OCI-LY1 (cell line): ENCODE measurements around the gene FAM89B.

Experiments
- H2AFZ ChIP-seq: fragments of 200-600 bp; sonication (generic), shearing (Covaris generic); 2 replicates; pipeline ENCODE4 v1.6.0; 2014; ENCODE audit warnings: antibody characterized with exemption, mild to moderate bottlenecking, low read length
- H3F3A ChIP-seq: fragments of 200-600 bp; sonication (generic), shearing (Covaris generic); 2 replicates; pipeline ENCODE4 v1.6.0; 2014; ENCODE audit warnings: mild to moderate bottlenecking, antibody characterized with exemption, low read length, moderate library complexity; ENCODE audit not compliant: insufficient read depth
- H3K27ac ChIP-seq: fragments of 200-600 bp; sonication (generic); 2 replicates; pipeline ENCODE4 v1.5.1; 2014; ENCODE audit warnings: low read length, mixed run types, mild to moderate bottlenecking, low read depth; ENCODE audit not compliant: poor library complexity, severe bottlenecking
- H3K27me3 ChIP-seq: fragments of 200-600 bp; sonication (generic); 2 replicates; pipeline ENCODE4 v1.6.0; 2014; ENCODE audit warnings: antibody characterized with exemption, mild to moderate bottlenecking, low read length, moderate library complexity; ENCODE audit not compliant: insufficient read depth
- H3K36me3 ChIP-seq: fragments of 200-600 bp; sonication (generic); 2 replicates; pipeline ENCODE4 v1.6.1; 2014; ENCODE audit warnings: mild to moderate bottlenecking, antibody characterized with exemption, low read length, moderate library complexity, mixed read lengths; ENCODE audit not compliant: insufficient read depth
- H3K4me1 ChIP-seq: fragments of 200-600 bp; sonication (generic); 2 replicates; pipeline ENCODE4 v1.5.1; 2014; ENCODE audit warnings: mild to moderate bottlenecking, low read length, moderate library complexity; ENCODE audit not compliant: insufficient read depth, severe bottlenecking
- H3K4me2 ChIP-seq: fragments of 200-600 bp; sonication (generic), shearing (Covaris generic); 2 replicates; pipeline ENCODE4 v1.6.1; 2014; ENCODE audit warnings: low read length
- H3K4me3 ChIP-seq: fragments of 200-600 bp; sonication (generic); 2 replicates; pipeline ENCODE4 v1.5.1; 2014; ENCODE audit warnings: low read length, low read depth, mild to moderate bottlenecking, mixed read lengths; ENCODE audit not compliant: poor library complexity, severe bottlenecking
- H3K79me2 ChIP-seq: fragments of 200-600 bp; shearing (Covaris generic); 2 replicates; pipeline ENCODE4 v1.6.1; 2016; ENCODE audit warnings: mixed run types, low read length, mixed read lengths; ENCODE audit not compliant: insufficient read depth
- H3K9ac ChIP-seq: fragments of 200-600 bp; sonication (generic), shearing (Covaris generic); 2 replicates; pipeline ENCODE4 v1.6.1; 2014; ENCODE audit warnings: mild to moderate bottlenecking, low read length, mixed read lengths
- H3K9me2 ChIP-seq: fragments of 200-600 bp; sonication (generic), shearing (Covaris generic); 2 replicates; pipeline ENCODE4 v1.6.1; 2014; ENCODE audit warnings: low read depth, mild to moderate bottlenecking, low read length, mixed read lengths
- H3K9me3 ChIP-seq: fragments of 200-600 bp; shearing (Covaris generic); 2 replicates; pipeline ENCODE4 v1.6.1; 2014; ENCODE audit warnings: low read length, mixed read lengths
- H4K20me1 ChIP-seq: fragments of 200-600 bp; sonication (generic), shearing (Covaris generic); 2 replicates; pipeline ENCODE4 v1.6.0; 2016; ENCODE audit warnings: mild to moderate bottlenecking, low read length; ENCODE audit not compliant: insufficient read depth
- EZH2 ChIP-seq: fragments of 200-600 bp; sonication (generic), shearing (Covaris generic); IDR thresholded peaks from 2 replicates; pipeline ENCODE4 v1.8.0; 2017; ENCODE audit warnings: borderline replicate concordance, mixed run types, mild to moderate bottlenecking, antibody characterized with exemption, low read length, moderate library complexity, mixed read lengths
- TF ChIP-seq, protein P1 (sequence below): fragments of 200-600 bp; sonication (generic), shearing (Covaris generic); IDR thresholded peaks from 2 replicates; pipeline ENCODE4 v1.5.1; 2017; ENCODE audit warnings: mild to moderate bottlenecking, antibody characterized with exemption, low read length, moderate library complexity, mixed read lengths

Gene FAM89B

DNA sequence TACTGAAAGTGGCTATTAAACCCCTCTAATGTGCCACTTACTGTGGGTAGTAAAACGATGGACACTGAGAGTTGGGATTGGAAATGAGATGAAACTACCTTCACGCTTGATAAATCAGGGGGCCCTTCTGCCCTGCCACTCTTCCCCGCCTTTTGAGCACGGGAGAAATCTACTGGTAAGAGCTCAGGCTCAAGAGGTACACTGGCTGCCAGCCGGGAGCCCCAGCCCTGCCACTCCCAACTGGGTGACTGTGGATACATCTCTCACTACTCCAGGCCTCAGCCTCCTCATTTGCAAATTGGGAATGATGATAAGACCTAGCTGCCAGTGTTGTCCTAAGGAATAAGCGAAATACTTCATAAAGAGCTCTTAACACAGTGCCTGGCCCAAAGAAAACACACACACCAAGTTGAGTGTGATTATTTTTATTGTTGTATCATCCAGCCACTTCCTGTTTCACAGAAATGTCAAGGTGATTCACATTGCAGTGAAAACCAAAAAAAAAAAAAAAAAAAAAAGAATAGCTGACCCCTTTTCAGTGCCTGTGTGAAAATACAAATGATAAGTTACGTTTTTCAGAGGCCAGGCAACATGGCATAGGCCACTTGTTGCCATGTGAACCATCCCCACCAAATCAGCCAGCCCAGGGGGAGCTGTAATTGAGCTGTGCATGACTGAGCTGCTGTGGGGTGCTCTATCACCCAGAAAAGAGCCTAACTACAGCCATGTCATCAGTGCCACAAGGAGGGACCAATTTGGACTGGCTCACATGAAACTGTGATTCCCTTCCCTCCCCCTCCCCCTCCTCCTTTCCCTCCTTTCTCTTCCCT lies 6.5 kb upstream of the FAM89B start:
- no peak for TF ChIP-seq EZH2
- TF ChIP-seq, protein P1, sequence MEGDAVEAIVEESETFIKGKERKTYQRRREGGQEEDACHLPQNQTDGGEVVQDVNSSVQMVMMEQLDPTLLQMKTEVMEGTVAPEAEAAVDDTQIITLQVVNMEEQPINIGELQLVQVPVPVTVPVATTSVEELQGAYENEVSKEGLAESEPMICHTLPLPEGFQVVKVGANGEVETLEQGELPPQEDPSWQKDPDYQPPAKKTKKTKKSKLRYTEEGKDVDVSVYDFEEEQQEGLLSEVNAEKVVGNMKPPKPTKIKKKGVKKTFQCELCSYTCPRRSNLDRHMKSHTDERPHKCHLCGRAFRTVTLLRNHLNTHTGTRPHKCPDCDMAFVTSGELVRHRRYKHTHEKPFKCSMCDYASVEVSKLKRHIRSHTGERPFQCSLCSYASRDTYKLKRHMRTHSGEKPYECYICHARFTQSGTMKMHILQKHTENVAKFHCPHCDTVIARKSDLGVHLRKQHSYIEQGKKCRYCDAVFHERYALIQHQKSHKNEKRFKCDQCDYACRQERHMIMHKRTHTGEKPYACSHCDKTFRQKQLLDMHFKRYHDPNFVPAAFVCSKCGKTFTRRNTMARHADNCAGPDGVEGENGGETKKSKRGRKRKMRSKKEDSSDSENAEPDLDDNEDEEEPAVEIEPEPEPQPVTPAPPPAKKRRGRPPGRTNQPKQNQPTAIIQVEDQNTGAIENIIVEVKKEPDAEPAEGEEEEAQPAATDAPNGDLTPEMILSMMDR: no peak
- Histone ChIP-seq H2AFZ (no peak overlapping the region), H3F3A (no peaks in the 10 kb centered on the region), H4K20me1 (no peaks in the 10 kb centered on the region), H3K27ac (no peak overlapping the region), H3K9ac (no peak overlapping the region), H3K79me2 (no peaks in the 10 kb centered on the region), H3K4me2 (no peak overlapping the region), H3K27me3 (peaks cover 3% of the 10 kb centered on the region; the same call in 1 of the 2 replicates), H3K4me3 (no peak overlapping the region), H3K36me3 (peaks cover 5% of the 10 kb centered on the region; the same call in 1 of the 2 replicates), H3K4me1 (peaks cover 24% of the 10 kb centered on the region), H3K9me2 (no peaks in the 10 kb centered on the region), H3K9me3 (no peaks in the 10 kb centered on the region)

- Histone ChIP-seq H3K36me3 (peaks cover 5% of the 10 kb centered on the region; the same call in 1 of the 2 replicates), H2AFZ (no peak overlapping the region), H3K27me3 (no peaks in the 10 kb centered on the region), H3F3A (no peaks in the 10 kb centered on the region), H3K9ac (peak overlapping the region; percentile 83), H3K27ac (peak overlapping the region; percentile 85), H3K9me3 (no peaks in the 10 kb centered on the region), H4K20me1 (no peaks in the 10 kb centered on the region), H3K9me2 (no peaks in the 10 kb centered on the region), H3K4me1 (peaks cover 51% of the 10 kb centered on the region), H3K79me2 (no peaks in the 10 kb centered on the region), H3K4me2 (peak overlapping the region; percentile 95), H3K4me3 (peak overlapping the region; percentile 83)
- TF ChIP-seq, protein P1: no peak
- TF ChIP-seq EZH2: no peak
Observed at GRCh38 chr11:65569164-65569972, 3.0 kb upstream of the FAM89B start.

GRCh38 chr11:65569973-65570918 lies 2.1 kb upstream of the FAM89B start, which contains the start of gene ZNRD2:
ZNRD2 (plus strand) TSS chr11:65570477; CDS start chr11:65570492, 15 bp downstream.
- Histone ChIP-seq H3K79me2 (no peaks in the 10 kb centered on the region), H3K9me3 (no peaks in the 10 kb centered on the region), H2AFZ (no peak within 1 kb of the TSS), H3K36me3 (peaks cover 5% of the 10 kb centered on the region; the same call in 1 of the 2 replicates), H3K4me2 (peak within 1 kb of the TSS; percentile 95), H4K20me1 (no peaks in the 10 kb centered on the region), H3K9me2 (no peaks in the 10 kb centered on the region), H3K27ac (peak within 1 kb of the TSS; percentile 85), H3K9ac (peak within 1 kb of the TSS; percentile 83), H3F3A (no peaks in the 10 kb centered on the region; the same call in 1 of the 2 replicates), H3K4me3 (peak within 1 kb of the TSS; percentile 83), H3K27me3 (no peaks in the 10 kb centered on the region), H3K4me1 (peaks cover 60% of the 10 kb centered on the region)
- TF ChIP-seq EZH2: no peak
- TF ChIP-seq, protein P1: peak; percentile 47; the same call in 1 of the 2 replicates
